Uterus (tissue), 2 donors: Measurements from ENCODE around the gene OGDHL.
"Not testable (repeated sequence)": the region's sequence is repeated elsewhere in the genome, so short reads cannot be mapped to it uniquely, and the experiment has no call there.

Experiments
- POLR2A ChIP-seq, 2 donors: fragments of 450-650 bp; IDR thresholded peaks; one replicate each; pipeline ENCODE4 v1.6.1; 2016; ENCODE audit warnings: antibody characterized with exemption in 2 of 2, mild to moderate bottlenecking in 1 of 2, moderate library complexity in 1 of 2
- TF ChIP-seq, protein P1 (sequence below), 4 experiments: fragments of 200-600 bp in 2 of 4; fragments of 450-650 bp in 2 of 4; sonication (generic) in 2 of 4; IDR thresholded peaks; one replicate each; pipeline ENCODE4 v1.5.1; 2016 to 2019; ENCODE audit warnings: antibody characterized with exemption in 4 of 4, mild to moderate bottlenecking in 2 of 4, moderate library complexity in 1 of 4

DNA sequence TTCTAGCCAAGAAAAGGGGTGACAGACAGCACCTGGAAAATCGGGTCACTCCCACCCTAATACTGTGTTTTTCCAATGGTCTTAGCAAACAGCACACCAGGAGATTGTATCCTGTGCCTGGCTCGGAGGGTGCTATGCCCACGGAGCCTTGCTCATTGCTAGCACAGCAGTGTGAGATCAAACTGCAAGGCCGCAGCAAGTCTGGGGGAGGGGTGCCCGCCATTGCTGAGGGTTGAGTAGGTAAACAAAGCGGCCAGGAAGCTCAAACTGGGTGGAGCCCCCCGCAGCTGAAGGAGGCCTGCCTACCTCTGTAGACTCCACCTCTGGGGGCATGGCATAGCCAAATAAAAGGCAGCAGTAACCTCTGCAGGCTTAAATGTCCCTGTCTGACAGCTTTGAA, 47.0 kb downstream of the OGDHL start:
- TF ChIP-seq, protein P1, sequence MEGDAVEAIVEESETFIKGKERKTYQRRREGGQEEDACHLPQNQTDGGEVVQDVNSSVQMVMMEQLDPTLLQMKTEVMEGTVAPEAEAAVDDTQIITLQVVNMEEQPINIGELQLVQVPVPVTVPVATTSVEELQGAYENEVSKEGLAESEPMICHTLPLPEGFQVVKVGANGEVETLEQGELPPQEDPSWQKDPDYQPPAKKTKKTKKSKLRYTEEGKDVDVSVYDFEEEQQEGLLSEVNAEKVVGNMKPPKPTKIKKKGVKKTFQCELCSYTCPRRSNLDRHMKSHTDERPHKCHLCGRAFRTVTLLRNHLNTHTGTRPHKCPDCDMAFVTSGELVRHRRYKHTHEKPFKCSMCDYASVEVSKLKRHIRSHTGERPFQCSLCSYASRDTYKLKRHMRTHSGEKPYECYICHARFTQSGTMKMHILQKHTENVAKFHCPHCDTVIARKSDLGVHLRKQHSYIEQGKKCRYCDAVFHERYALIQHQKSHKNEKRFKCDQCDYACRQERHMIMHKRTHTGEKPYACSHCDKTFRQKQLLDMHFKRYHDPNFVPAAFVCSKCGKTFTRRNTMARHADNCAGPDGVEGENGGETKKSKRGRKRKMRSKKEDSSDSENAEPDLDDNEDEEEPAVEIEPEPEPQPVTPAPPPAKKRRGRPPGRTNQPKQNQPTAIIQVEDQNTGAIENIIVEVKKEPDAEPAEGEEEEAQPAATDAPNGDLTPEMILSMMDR (IDR thresholded peaks at IDR 0.05) = not testable (repeated sequence)
- TF ChIP-seq POLR2A (IDR thresholded peaks at IDR 0.05) = not testable (repeated sequence)
